NAMALWA (cell line): ENCODE measurements around the gene ASIP.

ENCODE experiments used
- DNase-seq: peaks from one replicate; pipeline ENCODE4 v3.0.0-alpha.2; 2015; ENCODE audit warnings: low spot score

ASIP gene

DNA sequence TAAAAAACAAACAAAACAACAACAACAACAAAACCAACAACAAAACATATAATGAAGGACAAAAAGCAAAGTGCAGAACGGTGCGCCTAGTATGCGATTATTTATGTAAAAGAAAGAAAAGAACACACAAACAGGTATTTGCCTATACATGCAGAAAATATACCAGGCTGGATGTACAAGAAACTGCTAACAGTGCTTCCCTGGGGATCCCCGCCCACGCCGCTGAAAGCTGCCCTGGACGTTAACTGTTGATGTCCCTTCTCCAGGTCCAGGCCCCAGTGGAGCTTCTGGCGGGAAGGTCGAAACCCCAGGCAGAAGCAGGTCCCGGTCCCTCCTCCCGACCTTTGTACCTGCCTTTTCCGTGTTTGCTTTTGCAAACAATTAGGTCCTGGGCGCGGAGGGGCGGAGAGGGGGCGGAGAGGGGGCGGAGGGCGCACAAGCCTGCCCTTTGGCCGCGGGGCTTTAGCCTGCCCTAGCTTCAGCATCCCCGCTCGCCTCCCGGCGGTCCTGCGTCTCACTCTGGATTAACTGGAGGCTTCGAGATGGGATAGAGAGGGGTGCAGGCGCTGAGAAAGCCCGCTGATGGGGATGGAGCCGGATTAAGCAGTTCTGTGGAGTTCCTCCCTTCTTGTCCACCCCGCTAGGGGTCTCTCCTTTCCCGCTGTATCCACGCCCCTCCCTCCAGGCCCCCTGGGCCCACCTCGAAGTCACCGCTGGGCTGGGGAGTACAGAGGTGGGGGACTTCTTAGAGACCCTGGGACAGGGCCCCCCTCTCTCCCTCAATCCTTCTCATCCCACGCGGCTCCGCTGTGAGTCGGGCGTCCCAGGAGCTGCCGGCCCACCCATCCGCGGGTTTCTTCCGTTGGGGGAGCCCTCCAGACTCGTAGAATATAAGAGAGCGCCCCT is 70.1 kb downstream of the ASIP start:
- DNase-seq = no peak

DNA sequence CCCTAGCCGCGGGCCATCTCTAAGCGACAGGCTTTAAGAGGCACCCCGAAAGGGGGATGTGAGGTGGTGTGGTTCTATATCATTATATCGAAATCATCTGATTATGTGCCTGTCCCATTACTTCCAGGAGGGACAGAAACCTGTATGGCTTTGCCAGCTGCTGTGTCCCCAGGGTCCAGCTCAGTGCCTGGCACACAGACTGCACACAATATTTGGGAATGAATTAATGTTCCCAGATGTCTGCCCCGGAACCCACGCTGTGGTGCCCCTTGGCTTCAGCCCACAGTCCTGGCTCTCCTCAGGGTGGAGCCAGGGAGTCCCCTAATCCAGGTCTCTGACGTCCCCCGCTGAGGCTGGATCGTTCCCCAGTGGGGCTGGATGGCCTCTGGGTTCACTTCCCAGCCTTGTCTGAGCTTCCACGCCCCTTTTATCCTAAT is 70.8 kb downstream of the ASIP start:
- DNase-seq = no peak

DNA sequence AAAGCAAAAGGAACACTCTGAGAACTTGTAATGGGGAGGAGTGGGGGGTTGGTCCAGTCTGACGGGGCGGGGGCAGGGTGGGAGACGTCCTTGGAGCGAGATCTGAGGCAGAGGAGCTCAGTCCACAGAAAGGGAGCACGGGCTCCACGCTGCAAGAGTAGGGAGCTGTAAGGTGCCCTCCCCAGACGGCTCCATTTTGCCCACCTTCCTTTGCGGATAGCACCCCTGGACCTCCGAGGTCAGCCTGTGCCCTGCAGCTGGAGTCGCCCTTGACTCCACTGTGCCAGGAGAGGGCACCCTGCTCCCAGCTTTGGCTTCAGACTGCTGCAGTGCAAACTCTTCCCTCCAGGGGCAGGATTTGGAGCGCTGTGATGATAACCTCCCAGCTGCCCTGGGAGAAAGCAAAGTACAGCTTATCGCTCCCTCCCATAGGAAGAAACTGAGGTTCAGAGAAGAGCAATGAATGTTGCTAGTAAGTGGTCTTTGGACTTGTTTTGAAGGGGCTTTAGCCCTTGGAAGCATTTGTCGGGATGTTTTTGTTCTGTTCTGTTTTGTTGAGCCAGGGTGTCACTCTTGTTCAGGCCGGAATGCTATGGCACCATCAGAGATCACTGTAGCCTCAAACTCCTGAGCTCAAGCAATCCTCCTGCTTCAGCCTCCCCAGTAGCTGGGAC is 71.5 kb downstream of the ASIP start:
- peak; percentile 94 for DNase-seq

DNA sequence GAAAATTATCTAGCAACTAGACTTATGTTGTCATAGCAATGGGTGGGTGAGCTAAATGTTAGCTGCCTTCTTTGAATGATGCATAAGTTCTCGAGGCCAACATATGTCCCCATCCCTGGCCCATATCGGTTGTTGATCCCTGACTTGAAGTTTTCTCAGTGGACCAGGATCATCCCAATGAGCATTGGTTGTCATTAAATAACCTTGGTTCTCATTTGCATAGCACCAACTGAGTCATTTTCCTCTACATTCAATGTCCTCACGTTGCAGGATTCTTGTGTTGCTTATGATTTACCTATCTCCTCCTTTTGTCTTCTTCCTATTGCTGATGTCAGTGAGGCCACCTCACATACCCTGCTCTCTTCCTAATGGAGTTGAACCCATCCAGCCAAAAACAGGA is 74.0 kb downstream of the ASIP start:
- DNase-seq = no peak

DNA sequence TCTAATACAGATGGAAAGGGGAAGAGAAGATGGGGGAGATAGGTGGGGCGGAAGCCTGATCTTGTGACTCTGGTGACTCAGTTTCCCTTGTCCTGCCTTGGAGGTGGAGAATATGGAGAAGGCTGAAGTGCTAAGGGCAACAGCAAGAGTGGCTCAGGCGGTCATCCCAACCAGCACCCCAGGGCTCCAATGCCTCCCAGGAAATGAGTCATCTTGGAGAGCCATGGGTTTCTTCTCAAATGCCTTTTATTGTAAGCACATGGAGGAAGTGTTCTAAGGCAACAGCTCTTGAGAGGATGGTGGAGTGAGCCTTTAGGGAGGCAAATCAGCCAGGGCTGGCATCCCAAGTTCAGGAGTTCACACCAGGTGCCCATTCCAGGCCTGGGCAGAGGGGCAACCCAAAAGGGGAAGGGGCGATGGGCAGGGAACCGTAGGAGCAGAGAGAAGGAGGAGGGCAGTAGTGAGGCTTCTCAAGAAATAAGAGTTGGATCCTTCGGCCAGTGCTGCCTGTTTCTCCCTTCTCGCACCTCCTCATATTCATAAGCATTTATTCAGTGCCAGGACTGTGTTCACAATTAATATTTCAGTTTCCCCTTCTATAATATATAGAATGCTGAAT is 75.1 kb downstream of the ASIP start:
- no peak for DNase-seq
